B cell (primary cell): ENCODE data around the gene CENPO. TPM values are rescaled to one million over a fixed set of nuclear protein-coding genes. Genes with fewer than 3 reads are reported as not detected.

ENCODE experiments used
- ATAC-seq: fragments of 200-7000 bp; cut with Tn5 transposase; one replicate; pipeline ENCODE4 v1.10.0; 2021; ENCODE audit warnings: low read depth, mild to moderate bottlenecking, moderate number of reproducible peaks, moderate library complexity
- CTCF ChIA-PET: fragments of 350-600 bp; sonication (Branson Sonifier 250); formaldehyde crosslinking; loops from one replicate; lab custom pipeline; 2021; ENCODE audit warnings: antibody characterized with exemption, inconsistent platforms; lab: Charles Lee
- POLR2A ChIA-PET: fragments of 350-600 bp; sonication (Branson Sonifier 250); formaldehyde crosslinking; loops from one replicate; lab custom pipeline; 2021; ENCODE audit warnings: antibody characterized with exemption; lab: Charles Lee
- DNase-seq: peaks from one replicate; pipeline ENCODE4 v3.0.0; 2013
- H2AFZ ChIP-seq: 2 replicates; pipeline ENCODE4 v1.6.1; 2012; ENCODE audit warnings: mild to moderate bottlenecking, low read depth, low read length; ENCODE audit not compliant: insufficient read depth, poor library complexity, severe bottlenecking
- H3K27ac ChIP-seq, 2 donors: 1 replicate in 1 of 2; 2 replicates in 1 of 2; pipeline ENCODE4 v1.5.1; 2012 to 2013; ENCODE audit warnings: low read length in 2 of 2, mild to moderate bottlenecking in 2 of 2, moderate library complexity in 1 of 2
- H3K27me3 ChIP-seq, 4 experiments: fragments of 200-600 bp in 1 of 4; sonication (generic) in 1 of 4; replicated peaks in 1 of 4; 1 replicate in 2 of 4; 2 replicates in 2 of 4; pipeline versions ENCODE4 v1.6.1 to v1.7.0; 2013 to 2016; ENCODE audit warnings: low read length in 3 of 4, mild to moderate bottlenecking in 2 of 4, mixed read lengths in 1 of 4, moderate library complexity in 1 of 4; ENCODE audit not compliant: insufficient read depth in 4 of 4, control insufficient read depth in 3 of 4; ENCODE audit errors: control extremely low read depth in 1 of 4
- H3K36me3 ChIP-seq, 2 experiments: replicated peaks in 1 of 2; 1 replicate in 1 of 2; 2 replicates in 1 of 2; pipeline versions ENCODE4 v1.6.1 to v1.7.1; 2013; ENCODE audit warnings: low read length in 1 of 2; ENCODE audit not compliant: insufficient read depth in 2 of 2, control insufficient read depth in 1 of 2; ENCODE audit errors: control extremely low read depth in 1 of 2, extremely low read depth in 1 of 2
- H3K4me1 ChIP-seq, 2 donors: fragments of 200-600 bp in 1 of 2; sonication (generic) in 1 of 2; 1 replicate in 1 of 2; 2 replicates in 1 of 2; pipeline versions ENCODE4 v1.5.1 to v1.6.1; 2013 to 2017; ENCODE audit warnings: low read length in 2 of 2; ENCODE audit not compliant: control insufficient read depth in 2 of 2, insufficient read depth in 2 of 2
- H3K4me2 ChIP-seq: replicated peaks from 2 replicates; pipeline ENCODE3; 2012; ENCODE audit warnings: mild to moderate bottlenecking, low read depth, low read length; ENCODE audit not compliant: poor library complexity, severe bottlenecking
- H3K4me3 ChIP-seq, 5 experiments: fragments of 200-600 bp in 1 of 5; sonication (generic) in 1 of 5; 1 replicate in 3 of 5; 2 replicates in 2 of 5; pipeline versions ENCODE4 v1.5.1 to v1.7.0; 2011 to 2016; ENCODE audit warnings: low read length in 4 of 5, mild to moderate bottlenecking in 4 of 5, low read depth in 2 of 5, control low read depth in 1 of 5, moderate library complexity in 1 of 5; ENCODE audit not compliant: insufficient read depth in 1 of 5; ENCODE audit errors: control extremely low read depth in 1 of 5, extremely low read depth in 1 of 5
- H3K79me2 ChIP-seq: fragments of 200-600 bp; sonication (generic); one replicate; pipeline ENCODE4 v1.6.0; 2016; ENCODE audit warnings: low read length; ENCODE audit not compliant: control insufficient read depth, insufficient read depth
- H3K9ac ChIP-seq: fragments of 200-600 bp; sonication (generic); 2 replicates; pipeline ENCODE4 v1.6.1; 2017; ENCODE audit warnings: mild to moderate bottlenecking, low read length, moderate library complexity
- H3K9me3 ChIP-seq, 3 donors: one replicate each; pipeline versions ENCODE4 v1.6.1 to v1.7.1; 2013; ENCODE audit warnings: low read length in 2 of 3; ENCODE audit not compliant: control insufficient read depth in 2 of 3, insufficient read depth in 1 of 3; ENCODE audit errors: control extremely low read depth in 1 of 3
- H4K20me1 ChIP-seq: 2 replicates; pipeline ENCODE4 v1.6.0; 2012; ENCODE audit warnings: mild to moderate bottlenecking, low read length; ENCODE audit not compliant: insufficient read depth, control insufficient read depth, poor library complexity, severe bottlenecking
- H3K27ac Mint-ChIP-seq: one replicate; pipeline ENCODE4 v1.8.0; 2021; ENCODE audit warnings: mixed read lengths
- H3K27me3 Mint-ChIP-seq: one replicate; pipeline ENCODE4 v1.8.0; 2021; ENCODE audit warnings: mixed read lengths
- H3K4me1 Mint-ChIP-seq: one replicate; pipeline ENCODE4 v1.8.0; 2021; ENCODE audit warnings: mixed read lengths
- H3K4me3 Mint-ChIP-seq: one replicate; pipeline ENCODE4 v1.8.0; 2021; ENCODE audit warnings: mixed read lengths
- H3K9me3 Mint-ChIP-seq: one replicate; pipeline ENCODE4 v1.8.0; 2022; ENCODE audit warnings: mixed read lengths; ENCODE audit not compliant: insufficient read depth
- CTCF ChIP-seq: fragments of 200-600 bp; IDR thresholded peaks from one replicate; pipeline ENCODE4 v1.8.0; 2022; ENCODE audit warnings: antibody characterized with exemption, mild to moderate bottlenecking
- EZH2 ChIP-seq: IDR thresholded peaks from 2 replicates; pipeline ENCODE4 v1.6.1; 2012; ENCODE audit warnings: borderline replicate concordance, low read depth, mild to moderate bottlenecking, moderate library complexity, low read length; ENCODE audit not compliant: insufficient read depth, poor library complexity, severe bottlenecking
- WGBS: methylation state at CpG from one replicate; pipeline ENCODE4 v1.1.5; 2013; ENCODE audit warnings: missing lambda C conversion rate; ENCODE audit not compliant: insufficient coverage; 5-methylcytosine and 5-hydroxymethylcytosine counted together
- intact Hi-C: fragments of 100-400 bp; cut with micrococcal nuclease; formaldehyde crosslinking; loops from one replicate; pipeline ENCODE4 v1.10.0; 2022
- polyA plus RNA-seq: library from polyadenylated mRNA; depleted of rRNA; stranded (reverse); fragments of >200 nt; gene quantifications from 2 replicates; pipeline ENCODE4 v1.2.3, GENCODE V29; 2012
- total RNA-seq, 2 donors: library from RNA; stranded (reverse); fragments of 120-200 nt in 1 of 2; gene quantifications; 1 replicate in 1 of 2; 2 replicates in 1 of 2; pipeline versions ENCODE4 v1.2.3 to v1.2.4, GENCODE V29; 2013 to 2022

CENPO gene
- total and polyA plus RNA-seq, 2 donors (not counting 1 experiment from before 2014, with no cell fraction given): 4.5 to 10.4 TPM

- no peak overlapping the region for H3K4me3 Mint-ChIP-seq
- 100% methylated on average over 3 of the region's 3 CpGs for WGBS
- peaks cover 2% of the 10 kb centered on the region for H3K9me3 Mint-ChIP-seq
- Histone ChIP-seq H3K27ac (no peak overlapping the region), H3K36me3 (peaks cover 4 to 12% of the 10 kb centered on the region in 2 experiments), H2AFZ (no peak overlapping the region), H4K20me1 (no peaks in the 10 kb centered on the region), H3K4me3 (no peak overlapping the region), H3K4me1 (no peaks in the 10 kb centered on the region), H3K9ac (no peak overlapping the region), H3K4me2 (no peak overlapping the region), H3K79me2 (no peaks in the 10 kb centered on the region), H3K9me3 (peaks cover 0 to 14% (median 0%) of the 10 kb centered on the region in 3 donors), H3K27me3 (no peaks in the 10 kb centered on the region)
- ATAC-seq (no peak), DNase-seq (no peak)
- no peaks in the 10 kb centered on the region for H3K27me3 Mint-ChIP-seq
- ChIA-PET CTCF (no interaction called here), POLR2A (no interaction called here)
- no peaks in the 10 kb centered on the region for H3K4me1 Mint-ChIP-seq
- no peak for TF ChIP-seq CTCF
- no peak for TF ChIP-seq EZH2
- H3K27ac Mint-ChIP-seq: no peak overlapping the region
- intact Hi-C loops: no loop called here
Observed at GRCh38 chr2:24853996-24854395, 60.8 kb downstream of the CENPO start.

DNA sequence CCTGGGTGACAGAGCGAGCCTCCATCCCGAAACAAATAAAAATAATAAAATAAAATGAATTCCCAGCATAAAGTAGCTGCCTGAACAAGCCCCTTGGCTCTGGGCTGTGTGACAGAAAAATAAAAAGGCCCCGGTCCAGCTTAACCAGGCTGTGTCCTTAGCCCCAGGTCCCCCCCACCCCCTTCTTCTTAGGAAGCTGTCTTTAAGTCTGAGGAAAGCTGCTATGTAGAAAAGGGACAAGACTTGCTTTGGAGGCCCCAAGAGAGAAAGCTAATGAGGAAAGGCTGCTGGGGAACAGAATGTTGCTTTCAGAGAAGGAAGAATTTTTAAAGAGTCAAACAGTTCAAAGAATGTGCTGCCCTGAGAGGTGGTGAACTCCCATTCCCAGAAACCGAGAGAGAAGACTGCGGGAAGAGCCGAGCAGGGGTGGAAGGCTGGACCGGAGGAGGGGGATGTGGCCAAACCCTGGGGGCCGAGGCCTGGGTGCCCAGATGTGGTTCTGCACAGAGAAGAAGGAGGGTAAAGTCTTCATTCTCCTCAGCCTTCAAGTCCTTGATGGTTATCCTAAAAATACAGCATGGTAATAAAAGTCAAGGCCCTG lies 61.9 kb downstream of the CENPO start:
- no peak overlapping the region for H2AFZ ChIP-seq
- Mint-ChIP-seq H3K27ac (no peak overlapping the region), H3K4me1 (no peaks in the 10 kb centered on the region), H3K9me3 (peaks cover under 1% of the 10 kb centered on the region), H3K27me3 (no peaks in the 10 kb centered on the region), H3K4me3 (no peak overlapping the region)
- no peaks in the 10 kb centered on the region for H3K27me3 ChIP-seq
- POLR2A ChIA-PET: interaction anchor here (0.6 kb wide), 1 partner anchor 477 kb away, joined by 4 read pairs; no protein-coding TSS in a partner anchor
- H3K9me3 ChIP-seq: peaks cover 0 to 4% (median 0%) of the 10 kb centered on the region in 3 donors
- TF ChIP-seq EZH2 (no peak), CTCF (no peak)
- no peak for ATAC-seq
- H3K9ac ChIP-seq: no peak overlapping the region
- H3K4me2 ChIP-seq: no peak overlapping the region
- no peaks in the 10 kb centered on the region for H4K20me1 ChIP-seq
- no peak overlapping the region for H3K27ac ChIP-seq
- H3K36me3 ChIP-seq: peaks cover 2 to 12% of the 10 kb centered on the region in 2 experiments
- H3K4me3 ChIP-seq: no peak overlapping the region
- intact Hi-C loops: no loop called here
- CTCF ChIA-PET: no interaction called here
- DNase-seq: no peak
- 93% methylated on average over 3 of the region's 8 CpGs for WGBS
- H3K79me2 ChIP-seq: no peaks in the 10 kb centered on the region
- H3K4me1 ChIP-seq: no peaks in the 10 kb centered on the region
